ENCODE measurements around the gene ZNF503.

Gene ZNF503

GRCh38 chr10:75403144-75403938 lies 1.8 kb upstream of the ZNF503 start:
- Histone ChIP-seq H4K8ac (ENCODE audit: low read depth, low read length) (peak overlapping the region; percentile 67), H3K36me3 (ENCODE audit: control insufficient read depth in 1 of 2, insufficient read depth in 2 of 2, low read length in 2 of 2) (peaks cover 14 to 15% of the 10 kb centered on the region in 2 experiments), H2BK12ac (ENCODE audit: low read length) (peak overlapping the region; percentile 23), H3K14ac (ENCODE audit: low read length) (peak overlapping the region; percentile 40), H3K27ac (ENCODE audit: low read depth, low read length) (peak overlapping the region; percentile 39), H4K12ac (ENCODE audit: low read depth, low read length) (no peak overlapping the region), H3K18ac (ENCODE audit: low read length) (peak overlapping the region; percentile 28), H2AK5ac (ENCODE audit: low read length) (no peak overlapping the region), H3K79me1 (ENCODE audit: low read length) (peaks cover 44% of the 10 kb centered on the region), H3K79me2 (ENCODE audit: control insufficient read depth, insufficient read depth, low read length, poor library complexity) (peaks cover 26% of the 10 kb centered on the region), H3K27me3 (ENCODE audit: insufficient read depth, low read length) (peaks cover 64% of the 10 kb centered on the region), H3K9me3 (ENCODE audit: insufficient read depth, low read depth, low read length) (peaks cover 5% of the 10 kb centered on the region), H2BK120ac (ENCODE audit: insufficient read depth, low read length, poor library complexity) (peak overlapping the region; percentile 18), H3K23ac (ENCODE audit: low read length) (no peak overlapping the region), H3K4me3 (ENCODE audit: low read depth, low read length) (peak overlapping the region; percentile 64), H3K4me1 (ENCODE audit: control insufficient read depth in 1 of 2, insufficient read depth in 2 of 2, low read length in 2 of 2) (peaks cover 22 to 51% of the 10 kb centered on the region in 2 experiments), H3K4me2 (ENCODE audit: low read length) (peak overlapping the region; percentile 80), H3K9ac (ENCODE audit: low read length) (no peak overlapping the region), H2BK5ac (ENCODE audit: low read depth, low read length, poor library complexity) (peak overlapping the region; percentile 31), H4K91ac (ENCODE audit: low read depth, low read length) (peak overlapping the region; percentile 75), H3K4ac (ENCODE audit: low read depth, low read length) (peak overlapping the region; percentile 34), H2AFZ (ENCODE audit: insufficient read depth, low read length, poor library complexity) (peak overlapping the region; percentile 14)
- WGBS (ENCODE audit: extremely low coverage, insufficient coverage, insufficient read length), result no CpG with 5 or more reads among the region's 56 CpGs
- DNase-seq, result no peak

GRCh38 chr10:75402486-75403143 lies 1.1 kb upstream of the ZNF503 start:
- Histone ChIP-seq H3K4ac (ENCODE audit: low read depth, low read length) (no peak overlapping the region), H4K8ac (ENCODE audit: low read depth, low read length) (peak overlapping the region; percentile 67)
- no CpG with 5 or more reads among the region's 42 CpGs for WGBS (ENCODE audit: extremely low coverage, insufficient coverage, insufficient read length)

GRCh38 chr10:75400771-75401568 lies 594 bp downstream of the ZNF503 start:
- Histone ChIP-seq H3K9me3 (ENCODE audit: insufficient read depth, low read depth, low read length) (peaks cover 5% of the 10 kb centered on the region), H3K27me3 (ENCODE audit: insufficient read depth, low read length) (peaks cover 52% of the 10 kb centered on the region), H3K4ac (ENCODE audit: low read depth, low read length) (peak overlapping the region; percentile 60), H3K27ac (ENCODE audit: low read depth, low read length) (peak overlapping the region; percentile 90), H3K4me2 (ENCODE audit: low read length) (peak overlapping the region; percentile 80), H3K23ac (ENCODE audit: low read length) (no peak overlapping the region), H3K36me3 (ENCODE audit: control insufficient read depth in 1 of 2, insufficient read depth in 2 of 2, low read length in 2 of 2) (peaks cover 14 to 15% of the 10 kb centered on the region in 2 experiments), H3K9ac (ENCODE audit: low read length) (peak overlapping the region; percentile 89), H4K8ac (ENCODE audit: low read depth, low read length) (peak overlapping the region; percentile 37), H3K14ac (ENCODE audit: low read length) (peak overlapping the region; percentile 65), H2AFZ (ENCODE audit: insufficient read depth, low read length, poor library complexity) (peak overlapping the region; percentile 35), H3K79me2 (ENCODE audit: control insufficient read depth, insufficient read depth, low read length, poor library complexity) (peaks cover 26% of the 10 kb centered on the region), H2BK12ac (ENCODE audit: low read length) (no peak overlapping the region), H3K79me1 (ENCODE audit: low read length) (peaks cover 56% of the 10 kb centered on the region), H2BK5ac (ENCODE audit: low read depth, low read length, poor library complexity) (peak overlapping the region; percentile 25), H2AK5ac (ENCODE audit: low read length) (no peak overlapping the region), H3K4me3 (ENCODE audit: low read depth, low read length) (peak overlapping the region; percentile 98), H3K4me1 (ENCODE audit: control insufficient read depth in 1 of 2, insufficient read depth in 2 of 2, low read length in 2 of 2) (peaks cover 26 to 39% of the 10 kb centered on the region in 2 experiments), H4K91ac (ENCODE audit: low read depth, low read length) (peak overlapping the region; percentile 53), H4K12ac (ENCODE audit: low read depth, low read length) (no peak overlapping the region), H2BK120ac (ENCODE audit: insufficient read depth, low read length, poor library complexity) (peak overlapping the region; percentile 9), H3K18ac (ENCODE audit: low read length) (peak overlapping the region; percentile 58)
- no peak for DNase-seq
- WGBS (ENCODE audit: extremely low coverage, insufficient coverage, insufficient read length), result no CpG with 5 or more reads among the region's 68 CpGs

More at GRCh38 chr10:75402486-75403143, 1.1 kb upstream of the ZNF503 start:
- peaks cover 58% of the 10 kb centered on the region for H3K27me3 ChIP-seq (ENCODE audit: insufficient read depth, low read length)
- peak overlapping the region; percentile 16 for H2AK5ac ChIP-seq (ENCODE audit: low read length)
- H3K36me3 ChIP-seq (ENCODE audit: control insufficient read depth in 1 of 2, insufficient read depth in 2 of 2, low read length in 2 of 2), result peaks cover 14 to 15% of the 10 kb centered on the region in 2 experiments
- H3K27ac ChIP-seq (ENCODE audit: low read depth, low read length), result peak overlapping the region; percentile 39
- H3K4me3 ChIP-seq (ENCODE audit: low read depth, low read length), result peak overlapping the region; percentile 64
- peak overlapping the region; percentile 75 for H4K91ac ChIP-seq (ENCODE audit: low read depth, low read length)
- peak overlapping the region; percentile 28 for H3K18ac ChIP-seq (ENCODE audit: low read length)
- H3K14ac ChIP-seq (ENCODE audit: low read length), result peak overlapping the region; percentile 40
- H3K9me3 ChIP-seq (ENCODE audit: insufficient read depth, low read depth, low read length), result peaks cover 5% of the 10 kb centered on the region
- H3K79me1 ChIP-seq (ENCODE audit: low read length), result peaks cover 44% of the 10 kb centered on the region
- DNase-seq, result no peak
- H3K23ac ChIP-seq (ENCODE audit: low read length), result no peak overlapping the region
- no peak overlapping the region for H2AFZ ChIP-seq (ENCODE audit: insufficient read depth, low read length, poor library complexity)
- peak overlapping the region; percentile 48 for H4K12ac ChIP-seq (ENCODE audit: low read depth, low read length)
- peak overlapping the region; percentile 80 for H3K4me2 ChIP-seq (ENCODE audit: low read length)
- peak overlapping the region; percentile 30 for H2BK12ac ChIP-seq (ENCODE audit: low read length)
- H2BK5ac ChIP-seq (ENCODE audit: low read depth, low read length, poor library complexity), result peak overlapping the region; percentile 31
- peaks cover 26% of the 10 kb centered on the region for H3K79me2 ChIP-seq (ENCODE audit: control insufficient read depth, insufficient read depth, low read length, poor library complexity)
- H3K9ac ChIP-seq (ENCODE audit: low read length), result no peak overlapping the region
- H2BK120ac ChIP-seq (ENCODE audit: insufficient read depth, low read length, poor library complexity), result peak overlapping the region; percentile 18
- peaks cover 19 to 45% of the 10 kb centered on the region in 2 experiments for H3K4me1 ChIP-seq (ENCODE audit: control insufficient read depth in 1 of 2, insufficient read depth in 2 of 2, low read length in 2 of 2)
